Right lung (tissue), 5 donors: ENCODE data around the gene CP. TPM values are rescaled to one million over a fixed set of nuclear protein-coding genes. Genes with fewer than 3 reads are reported as not detected.

ENCODE experiments used
- DNase-seq, 2 donors: peaks; one replicate each; pipeline ENCODE4 v3.0.0-alpha.2; 2013
- polyA plus RNA-seq, 5 donors: library from polyadenylated mRNA; unstranded; fragments of 120-200 nt; gene quantifications; one replicate each; pipeline versions ENCODE4 v1.2.1 to v1.2.3, GENCODE V29; 2013; ENCODE audit warnings: inconsistent platforms in 1 of 5, low replicate concordance in 1 of 5; ENCODE audit not compliant: insufficient read length in 5 of 5, insufficient read depth in 1 of 5

CP gene
- polyA plus RNA-seq, 5 donors: 4.3 to 19.0 (median 7.3) TPM

DNA sequence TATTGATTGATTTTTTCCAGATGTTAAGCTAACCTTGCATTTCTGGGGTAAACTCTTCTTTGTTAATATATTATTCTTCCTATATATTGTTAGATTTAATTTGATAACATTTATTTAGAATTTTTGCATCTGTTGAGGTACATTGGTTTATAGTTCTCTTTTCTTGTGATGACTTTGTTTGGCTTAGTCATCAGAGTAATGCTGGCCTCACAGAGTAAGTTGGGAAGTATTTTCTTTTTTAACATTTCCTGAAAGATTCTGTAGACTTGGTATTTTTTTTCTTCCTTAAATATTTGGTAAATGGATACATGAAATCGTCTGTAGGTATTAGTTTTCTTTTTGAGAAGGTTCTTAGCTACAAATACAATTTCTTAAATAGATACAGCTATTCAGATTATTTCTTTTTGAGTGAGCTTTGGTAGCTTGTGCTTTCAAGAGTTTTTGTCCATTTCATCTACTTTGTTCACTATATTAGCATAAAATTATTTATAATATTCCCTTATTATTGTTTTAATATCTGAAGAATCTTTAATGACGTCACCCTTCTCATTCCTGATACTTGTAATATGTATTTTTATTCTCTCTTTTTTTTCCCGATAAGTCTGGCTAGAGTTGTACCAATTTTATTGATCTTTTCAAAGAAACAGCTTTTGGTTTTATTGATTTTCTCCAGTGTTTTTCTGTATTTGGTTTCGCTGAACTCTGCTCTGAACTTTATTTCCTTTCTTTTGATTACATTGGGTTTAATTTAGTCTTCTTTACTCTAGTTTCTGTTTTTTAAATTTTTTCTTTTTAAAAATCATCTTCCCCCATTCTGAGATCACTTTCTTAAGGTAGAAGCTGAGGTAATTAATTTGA is 98.7 kb downstream of the CP start:
- DNase-seq: no peak

Other genes with a start within 250 kb of the CP start
- 100 to 1,000 TPM; 149 to 182 (median 169) TPM for gene GYG1, start 230.3 kb downstream of the CP start, polyA plus RNA-seq
- gene HLTF, start 135.3 kb downstream of the CP start, polyA plus RNA-seq: 10 to 100 TPM; 37.2 to 72.0 (median 55.3) TPM
- 10 to 100 TPM; 29.5 to 47.3 (median 39.3) TPM for gene HPS3, start 92.2 kb downstream of the CP start, polyA plus RNA-seq
- gene TM4SF18, start 111.8 kb upstream of the CP start, polyA plus RNA-seq: 10 to 100 TPM in 4 of 5 donors, 1 to 10 TPM in 1; 8.7 to 16.1 (median 11.7) TPM
- gene TM4SF1, start 155.8 kb upstream of the CP start, polyA plus RNA-seq: 100 to 1,000 TPM in 3 of 5 donors, 10 to 100 TPM in 2; 82.5 to 135 (median 109) TPM